Lung (tissue), 12 donors: Measurements from ENCODE around the gene GOLIM4. TPM values are rescaled to one million over a fixed set of nuclear protein-coding genes. Genes with fewer than 3 reads are reported as not detected.

Experiments used
- ATAC-seq: fragments of 200-7000 bp; cut with Tn5 transposase; one replicate; pipeline ENCODE4 v1.9.1; 2020; ENCODE audit warnings: moderate number of reproducible peaks; ENCODE audit not compliant: insufficient read depth, low FRiP score
- DNase-seq, 3 donors: peaks; one replicate each; pipeline ENCODE4 v3.0.0-alpha.2; 2013 to 2017
- H3K27ac ChIP-seq, 2 donors: one replicate each; pipeline ENCODE4 v1.5.1; 2013; ENCODE audit warnings: mild to moderate bottlenecking in 2 of 2, moderate library complexity in 2 of 2, control low read depth in 1 of 2, inconsistent platforms in 1 of 2, low read depth in 1 of 2, low read length in 1 of 2
- H3K27me3 ChIP-seq, 3 donors: one replicate each; pipeline ENCODE4 v1.5.1; 2013; ENCODE audit warnings: low read length in 2 of 3; ENCODE audit not compliant: control insufficient read depth in 3 of 3, insufficient read depth in 3 of 3
- H3K36me3 ChIP-seq, 4 donors: one replicate each; pipeline ENCODE4 v1.5.1; 2013; ENCODE audit warnings: low read length in 4 of 4, mild to moderate bottlenecking in 1 of 4, moderate library complexity in 1 of 4; ENCODE audit not compliant: control insufficient read depth in 4 of 4, insufficient read depth in 4 of 4
- H3K4me1 ChIP-seq, 5 donors: one replicate each; pipeline ENCODE4 v1.5.1; 2013; ENCODE audit warnings: low read length in 5 of 5, mild to moderate bottlenecking in 2 of 5, moderate library complexity in 1 of 5; ENCODE audit not compliant: control insufficient read depth in 5 of 5, insufficient read depth in 5 of 5
- H3K4me3 ChIP-seq: one replicate; pipeline ENCODE4 v1.5.1; 2013; ENCODE audit warnings: mild to moderate bottlenecking, control low read depth, moderate library complexity
- H3K9ac ChIP-seq, 2 donors: one replicate each; pipeline ENCODE4 v1.5.1; 2013; ENCODE audit warnings: low read length in 2 of 2, control low read depth in 1 of 2; ENCODE audit not compliant: insufficient read depth in 1 of 2
- H3K9me3 ChIP-seq, 4 donors: one replicate each; pipeline ENCODE4 v1.5.1; 2013; ENCODE audit warnings: low read length in 3 of 4, mild to moderate bottlenecking in 1 of 4, moderate library complexity in 1 of 4; ENCODE audit not compliant: control insufficient read depth in 4 of 4, insufficient read depth in 3 of 4
- WGBS, 2 donors: extraction: QIAGEN DNeasy Blood & Tissue Kit; methylation state at CpG; one replicate each; pipeline ENCODE4 v1.1.7; 2013; 5-methylcytosine and 5-hydroxymethylcytosine counted together
- polyA plus RNA-seq, 2 donors: library from polyadenylated mRNA; stranded (reverse); fragments of 200-250 nt; gene quantifications; one replicate each; pipeline ENCODE4 v1.2.1, GENCODE V29; 2013
- total RNA-seq, 2 donors: library from RNA; depleted of rRNA in 1 of 2; stranded (reverse); fragments of >200 nt in 1 of 2; gene quantifications; one replicate each; pipeline ENCODE4 v1.2.1, GENCODE V29; 2014 to 2021
- TF ChIP-seq, protein P1 (sequence below): IDR thresholded peaks from 2 replicates; pipeline ENCODE4 v1.5.1; 2012; ENCODE audit warnings: mild to moderate bottlenecking; ENCODE audit errors: control extremely low read depth, extremely low read depth
- donor health status: control.
- donor health status: control.
- donor health status: Bipolar disorder and iron deficiency.
- donor health status: healthy.
- donor health status: DM: yes; HTN: yes; CAD: no.

GOLIM4 gene
- total and polyA plus RNA-seq, 4 donors = 22.2 to 52.9 (median 33.3) TPM

DNA sequence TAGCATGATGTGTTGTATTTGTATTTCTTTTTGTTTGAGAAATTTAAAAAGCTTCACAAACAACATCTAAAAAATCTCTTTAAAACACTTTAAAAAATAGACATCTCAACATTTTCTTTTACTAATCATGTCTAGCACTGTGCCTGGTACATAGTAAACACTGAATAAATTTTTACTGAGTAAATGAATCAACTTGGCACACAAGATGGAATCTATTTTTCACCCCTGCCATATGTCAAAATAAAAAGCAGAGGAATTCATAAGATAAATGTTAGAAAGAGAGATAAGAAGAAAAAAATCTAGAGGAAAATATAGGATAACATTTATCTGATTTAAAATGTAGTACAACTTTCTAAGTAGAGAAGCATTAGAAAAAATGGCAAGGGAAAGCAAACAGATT lies 8.6 kb upstream of the GOLIM4 start:
- H3K4me3 ChIP-seq = no peak overlapping the region
- TF ChIP-seq, protein P1, sequence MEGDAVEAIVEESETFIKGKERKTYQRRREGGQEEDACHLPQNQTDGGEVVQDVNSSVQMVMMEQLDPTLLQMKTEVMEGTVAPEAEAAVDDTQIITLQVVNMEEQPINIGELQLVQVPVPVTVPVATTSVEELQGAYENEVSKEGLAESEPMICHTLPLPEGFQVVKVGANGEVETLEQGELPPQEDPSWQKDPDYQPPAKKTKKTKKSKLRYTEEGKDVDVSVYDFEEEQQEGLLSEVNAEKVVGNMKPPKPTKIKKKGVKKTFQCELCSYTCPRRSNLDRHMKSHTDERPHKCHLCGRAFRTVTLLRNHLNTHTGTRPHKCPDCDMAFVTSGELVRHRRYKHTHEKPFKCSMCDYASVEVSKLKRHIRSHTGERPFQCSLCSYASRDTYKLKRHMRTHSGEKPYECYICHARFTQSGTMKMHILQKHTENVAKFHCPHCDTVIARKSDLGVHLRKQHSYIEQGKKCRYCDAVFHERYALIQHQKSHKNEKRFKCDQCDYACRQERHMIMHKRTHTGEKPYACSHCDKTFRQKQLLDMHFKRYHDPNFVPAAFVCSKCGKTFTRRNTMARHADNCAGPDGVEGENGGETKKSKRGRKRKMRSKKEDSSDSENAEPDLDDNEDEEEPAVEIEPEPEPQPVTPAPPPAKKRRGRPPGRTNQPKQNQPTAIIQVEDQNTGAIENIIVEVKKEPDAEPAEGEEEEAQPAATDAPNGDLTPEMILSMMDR = no peak
- no peak for DNase-seq
- no peak for ATAC-seq
- H3K27me3 ChIP-seq = no peaks in the 10 kb centered on the region
- no peaks in the 10 kb centered on the region for H3K36me3 ChIP-seq
- no peak overlapping the region for H3K27ac ChIP-seq
- H3K9ac ChIP-seq = no peak overlapping the region
- no peaks in the 10 kb centered on the region for H3K4me1 ChIP-seq
- no peaks in the 10 kb centered on the region for H3K9me3 ChIP-seq

DNA sequence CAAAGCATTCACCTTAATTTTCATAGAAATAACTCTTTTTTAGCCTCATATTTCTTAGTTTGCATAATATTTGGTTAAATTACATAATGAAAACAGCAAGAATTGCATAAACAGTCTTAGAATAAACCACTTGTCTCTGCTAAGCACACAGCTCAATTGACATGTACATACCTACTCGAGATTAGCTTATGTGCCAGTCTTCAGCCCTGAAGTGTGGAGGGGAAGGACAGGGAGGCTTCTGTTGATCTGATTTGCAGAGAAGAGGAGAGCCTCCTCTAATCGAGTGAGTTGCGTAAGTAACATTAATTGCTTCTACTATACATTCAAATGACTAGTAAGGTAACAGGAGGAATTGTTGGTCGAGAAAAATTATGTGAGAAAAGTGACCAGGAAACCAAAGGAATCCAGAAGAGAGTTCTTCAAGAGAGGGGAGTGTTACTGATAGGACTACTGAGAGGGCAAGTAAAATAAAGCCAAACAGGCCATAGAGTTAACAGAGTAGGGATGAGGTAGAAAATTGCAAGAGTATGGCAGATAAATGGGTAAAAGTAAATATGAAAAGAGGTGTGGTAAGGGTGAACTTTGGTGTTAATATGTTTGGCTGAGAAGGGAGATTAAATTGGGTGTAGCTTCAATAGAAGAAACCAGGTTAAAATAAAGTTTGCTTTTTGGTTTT lies 7.1 kb upstream of the GOLIM4 start:
- peak; percentile 66 for ATAC-seq
- no peak overlapping the region for H3K27ac ChIP-seq
- H3K9ac ChIP-seq = no peak overlapping the region
- 63 to 74% methylated on average over 4 of the region's 4 CpGs for WGBS, 2 donors
- no peak for DNase-seq
- H3K4me3 ChIP-seq = no peak overlapping the region
- H3K4me1 ChIP-seq = no peaks in the 10 kb centered on the region
- TF ChIP-seq, protein P1 = no peak
- no peaks in the 10 kb centered on the region for H3K36me3 ChIP-seq
- H3K27me3 ChIP-seq = no peaks in the 10 kb centered on the region
- H3K9me3 ChIP-seq = no peaks in the 10 kb centered on the region

DNA sequence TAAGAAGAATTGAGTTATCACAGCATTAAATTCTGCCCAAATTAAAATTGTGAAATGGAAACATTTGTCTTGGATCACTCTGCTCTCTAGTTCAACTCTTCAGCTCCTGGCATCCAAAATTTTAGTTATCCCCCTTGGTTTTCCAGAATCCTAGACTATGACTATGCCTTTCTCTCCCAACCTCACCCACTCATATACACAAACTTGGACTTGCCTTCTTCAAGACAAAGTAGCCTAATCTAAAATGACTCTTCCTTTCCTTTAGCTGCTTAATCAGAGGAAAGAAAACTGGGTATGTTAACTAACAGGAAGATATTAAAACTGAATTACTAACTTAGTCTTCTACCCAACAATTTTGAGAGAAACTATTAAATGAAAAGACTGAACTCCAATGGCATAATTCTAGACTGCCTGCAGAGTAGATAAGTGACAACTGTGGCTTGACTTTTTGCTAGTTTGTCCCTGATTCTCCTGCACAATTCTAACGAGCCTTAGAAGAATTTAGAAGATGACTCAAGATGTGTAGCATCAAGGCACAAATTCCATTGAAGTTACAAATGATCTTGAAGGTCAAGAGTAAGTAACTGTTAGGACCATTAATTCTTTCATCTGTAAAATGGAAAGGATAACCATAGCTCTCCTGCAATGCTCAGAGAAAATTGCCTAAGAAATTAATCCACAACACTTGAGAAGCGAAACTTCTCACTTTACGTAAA lies 5.2 kb upstream of the GOLIM4 start:
- H3K27ac ChIP-seq = no peak overlapping the region
- WGBS, 2 donors = 81 to 82% methylated on average over 3 of the region's 3 CpGs
- no peak for ATAC-seq

More for the DNA sequence above, 5.2 kb upstream of the GOLIM4 start:
- Histone ChIP-seq H3K9ac (no peak overlapping the region), H3K9me3 (no peaks in the 10 kb centered on the region), H3K4me3 (no peak overlapping the region), H3K4me1 (peaks cover 0 to 5% (median 0%) of the 10 kb centered on the region in 5 donors), H3K27me3 (no peaks in the 10 kb centered on the region), H3K36me3 (no peaks in the 10 kb centered on the region)
- no peak for DNase-seq
- TF ChIP-seq, protein P1 = no peak
